Transverse colon (tissue), 4 donors: ENCODE results near the gene LENG8. TPM values are rescaled to one million over a fixed set of nuclear protein-coding genes. Genes with fewer than 3 reads are reported as not detected.
"Not testable (repeated sequence)": the region's sequence is repeated elsewhere in the genome, so short reads cannot be mapped to it uniquely, and the experiment has no call there.

ENCODE experiments used
- DNase-seq: peaks from one replicate; pipeline ENCODE4 v3.0.0-alpha.2; 2019
- H3K27ac ChIP-seq, 4 donors: fragments of 200-600 bp; sonication (generic); 2 replicates each; pipeline ENCODE4 v1.5.1; 2016 to 2018; ENCODE audit warnings: inconsistent platforms in 4 of 4
- H3K27me3 ChIP-seq: fragments of 200-600 bp; sonication (generic); 2 replicates; pipeline ENCODE4 v1.5.1; 2017; ENCODE audit warnings: inconsistent platforms
- H3K36me3 ChIP-seq, 4 donors: fragments of 200-600 bp; sonication (generic); 2 replicates each; pipeline ENCODE4 v1.5.1; 2017 to 2019; ENCODE audit warnings: inconsistent platforms in 4 of 4
- H3K4me1 ChIP-seq, 4 donors: fragments of 200-600 bp; sonication (generic); 2 replicates each; pipeline ENCODE4 v1.5.1; 2017 to 2020; ENCODE audit warnings: inconsistent platforms in 4 of 4
- H3K4me3 ChIP-seq, 4 donors: fragments of 200-600 bp; sonication (generic); 1 replicate in 1 of 4; 2 replicates in 3 of 4; pipeline versions ENCODE4 v1.5.1 to v1.6.1; 2017 to 2019; ENCODE audit warnings: inconsistent platforms in 4 of 4
- H3K9me3 ChIP-seq, 2 donors: fragments of 200-600 bp; sonication (generic); 2 replicates each; pipeline ENCODE4 v1.5.1; 2017 to 2019; ENCODE audit warnings: inconsistent platforms in 2 of 2
- EP300 ChIP-seq: sonication (generic); formaldehyde crosslinking; IDR thresholded peaks from one replicate; pipeline ENCODE4 v1.6.1; 2017; ENCODE audit warnings: antibody characterized with exemption, low read depth
- POLR2A ChIP-seq: fragments of 450-650 bp; IDR thresholded peaks from one replicate; pipeline ENCODE4 v1.6.1; 2016; ENCODE audit warnings: antibody characterized with exemption, mild to moderate bottlenecking, moderate library complexity
- POLR2AphosphoS5 ChIP-seq, 3 donors: sonication (generic); formaldehyde crosslinking; IDR thresholded peaks; one replicate each; pipeline ENCODE4 v1.6.1; 2016; ENCODE audit warnings: antibody characterized with exemption in 3 of 3
- WGBS, 2 donors: methylation state at CpG; one replicate each; pipeline ENCODE4 v1.1.5; 2018; ENCODE audit warnings: low coverage in 1 of 2; 5-methylcytosine and 5-hydroxymethylcytosine counted together
- in situ Hi-C, 4 donors: fragments of 200-750 bp; cut with MboI; loops; one replicate each; pipeline versions ENCODE4 v1.15.0 to v1.15.1; 2017; ENCODE audit warnings: low sequenced_read_pairs in 3 of 4, low pct_ligation_motif_present in 1 of 4, low pct_unique_long_range_greater_than_20kb in 1 of 4
- intact Hi-C: fragments of 100-400 bp; cut with DNase I; formaldehyde crosslinking; loops from one replicate; pipeline ENCODE4 v1.15.1; 2023; ENCODE audit warnings: low total_unique reads
- total RNA-seq, 4 donors: library from RNA; depleted of rRNA; stranded (reverse); fragments of >200 nt; gene quantifications; one replicate each; pipeline ENCODE4 v1.1.0, GENCODE V29; 2016
- TF ChIP-seq, protein P1 (sequence below), 5 experiments: fragments of 200-600 bp in 3 of 5; fragments of 450-650 bp in 2 of 5; sonication (generic) in 3 of 5; IDR thresholded peaks; 1 replicate in 2 of 5; 2 replicates in 3 of 5; pipeline ENCODE4 v1.5.1; 2016 to 2017; ENCODE audit warnings: antibody characterized with exemption in 5 of 5, inconsistent platforms in 3 of 5, mild to moderate bottlenecking in 2 of 5, moderate library complexity in 1 of 5

Gene LENG8
- total RNA-seq, 4 donors from 2014 or later = 194 to 1,037 (median 566) TPM

DNA sequence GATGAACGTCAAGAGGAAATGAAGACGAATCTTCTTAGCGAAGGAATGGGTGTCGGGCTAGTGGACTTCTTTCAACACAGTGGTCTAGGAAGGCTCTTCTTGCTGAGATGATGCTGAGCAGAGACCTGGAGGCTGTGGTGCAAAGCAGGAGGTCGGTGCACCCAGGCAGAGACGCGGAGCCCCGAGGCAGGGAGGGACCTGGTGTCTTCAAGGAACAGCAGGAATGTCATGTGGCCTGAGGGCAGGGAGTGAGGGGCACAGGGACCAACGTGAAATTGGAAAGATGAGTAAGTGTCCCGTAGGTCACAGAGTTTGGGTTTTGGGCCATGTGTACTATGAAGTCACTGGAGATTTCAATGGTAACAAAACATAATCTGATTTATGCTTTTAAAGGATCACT, 35.5 kb downstream of the LENG8 start:
- no peaks in the 10 kb centered on the region for H3K9me3 ChIP-seq
- peaks cover 31% of the 10 kb centered on the region for H3K27me3 ChIP-seq
- no peaks in the 10 kb centered on the region for H3K36me3 ChIP-seq
- no peak for DNase-seq
- intact Hi-C loops = no loop called here
- WGBS, 2 donors = 83 to 89% methylated on average over 4 to 10 of the region's 10 CpGs
- peaks cover 0 to 8% (median 0%) of the 10 kb centered on the region in 4 donors for H3K4me1 ChIP-seq
- TF ChIP-seq POLR2AphosphoS5 (IDR thresholded peaks at IDR 0.05) (no peak), POLR2A (no peak), EP300 (no peak)
- TF ChIP-seq, protein P1, sequence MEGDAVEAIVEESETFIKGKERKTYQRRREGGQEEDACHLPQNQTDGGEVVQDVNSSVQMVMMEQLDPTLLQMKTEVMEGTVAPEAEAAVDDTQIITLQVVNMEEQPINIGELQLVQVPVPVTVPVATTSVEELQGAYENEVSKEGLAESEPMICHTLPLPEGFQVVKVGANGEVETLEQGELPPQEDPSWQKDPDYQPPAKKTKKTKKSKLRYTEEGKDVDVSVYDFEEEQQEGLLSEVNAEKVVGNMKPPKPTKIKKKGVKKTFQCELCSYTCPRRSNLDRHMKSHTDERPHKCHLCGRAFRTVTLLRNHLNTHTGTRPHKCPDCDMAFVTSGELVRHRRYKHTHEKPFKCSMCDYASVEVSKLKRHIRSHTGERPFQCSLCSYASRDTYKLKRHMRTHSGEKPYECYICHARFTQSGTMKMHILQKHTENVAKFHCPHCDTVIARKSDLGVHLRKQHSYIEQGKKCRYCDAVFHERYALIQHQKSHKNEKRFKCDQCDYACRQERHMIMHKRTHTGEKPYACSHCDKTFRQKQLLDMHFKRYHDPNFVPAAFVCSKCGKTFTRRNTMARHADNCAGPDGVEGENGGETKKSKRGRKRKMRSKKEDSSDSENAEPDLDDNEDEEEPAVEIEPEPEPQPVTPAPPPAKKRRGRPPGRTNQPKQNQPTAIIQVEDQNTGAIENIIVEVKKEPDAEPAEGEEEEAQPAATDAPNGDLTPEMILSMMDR (IDR thresholded peaks at IDR 0.05) = no peak
- no peak overlapping the region for H3K4me3 ChIP-seq
- H3K27ac ChIP-seq = no peak overlapping the region
- in situ Hi-C loops = loop anchor here in 2 of 4 donors (10.0 kb wide), 1 partner anchor 190 kb away; no protein-coding TSS in a partner anchor

- 70% methylated on average over 5 of the region's 5 CpGs for WGBS, 2 donors
- Histone ChIP-seq H3K36me3 (no peaks in the 10 kb centered on the region), H3K27me3 (peaks cover 20% of the 10 kb centered on the region), H3K27ac (no peak overlapping the region), H3K9me3 (no peaks in the 10 kb centered on the region), H3K4me3 (no peak overlapping the region), H3K4me1 (peaks cover 0 to 8% (median 0%) of the 10 kb centered on the region in 4 donors)
- intact Hi-C loops = no loop called here
- DNase-seq = no peak
- TF ChIP-seq POLR2A = no peak
- TF ChIP-seq EP300 = no peak
- in situ Hi-C loops = loop anchor here in 2 of 4 donors (10.0 kb wide), 1 partner anchor 189 kb away; no protein-coding TSS in a partner anchor
Observed at GRCh38 chr19:54485851-54486250, 36.9 kb downstream of the LENG8 start.

GRCh38 chr19:54489341-54489740, 40.3 kb downstream of the LENG8 start:
- in situ Hi-C loops = loop anchor here in 2 of 4 donors (10.0 kb wide), 1 partner anchor 185 kb away; no protein-coding TSS in a partner anchor
- DNase-seq = no peak
- Histone ChIP-seq H3K9me3 (no peaks in the 10 kb centered on the region), H3K27me3 (peaks cover 25% of the 10 kb centered on the region), H3K36me3 (no peaks in the 10 kb centered on the region), H3K4me3 (no peak overlapping the region), H3K4me1 (no peaks in the 10 kb centered on the region), H3K27ac (no peak overlapping the region)
- intact Hi-C loops = no loop called here
- 50 to 75% methylated on average over 7 of the region's 7 CpGs for WGBS, 2 donors
- TF ChIP-seq POLR2AphosphoS5 (IDR thresholded peaks at IDR 0.05) (no peak), POLR2A (no peak), EP300 (no peak)
- TF ChIP-seq, protein P1 (IDR thresholded peaks at IDR 0.05) = no peak

GRCh38 chr19:54489766-54490165, 40.8 kb downstream of the LENG8 start:
- no peak for DNase-seq
- TF ChIP-seq, protein P1 (IDR thresholded peaks at IDR 0.05) = no peak
- TF ChIP-seq EP300 (no peak), POLR2A (no peak), POLR2AphosphoS5 (IDR thresholded peaks at IDR 0.05) (no peak)
- intact Hi-C loops (no loop called here), in situ Hi-C loops (loop anchor here in 2 of 4 donors (10.0 kb wide), 1 partner anchor 185 kb away; no protein-coding TSS in a partner anchor)
- Histone ChIP-seq H3K4me3 (no peak overlapping the region), H3K27ac (no peak overlapping the region), H3K9me3 (no peaks in the 10 kb centered on the region), H3K4me1 (no peaks in the 10 kb centered on the region), H3K27me3 (peaks cover 21% of the 10 kb centered on the region), H3K36me3 (no peaks in the 10 kb centered on the region)
- WGBS, 2 donors = 63 to 69% methylated on average over 4 to 9 of the region's 9 CpGs

- no peaks in the 10 kb centered on the region for H3K4me1 ChIP-seq
- TF ChIP-seq EP300 (no peak), POLR2AphosphoS5 (IDR thresholded peaks at IDR 0.05) (no peak), POLR2A (no peak)
- TF ChIP-seq, protein P1 (IDR thresholded peaks at IDR 0.05) = no peak
- in situ Hi-C loops = no loop called here
- WGBS, 2 donors = 88% methylated on average over 18 of the region's 18 CpGs; no CpG with 5 or more reads in 1 of the 2 donors
- no peaks in the 10 kb centered on the region for H3K9me3 ChIP-seq
- peaks cover 15% of the 10 kb centered on the region for H3K27me3 ChIP-seq
- DNase-seq = no peak
- no peak overlapping the region for H3K4me3 ChIP-seq
- H3K36me3 ChIP-seq = no peaks in the 10 kb centered on the region
- intact Hi-C loops = no loop called here
- H3K27ac ChIP-seq = no peak overlapping the region
Observed at GRCh38 chr19:54492568-54492967, 43.6 kb downstream of the LENG8 start.

GRCh38 chr19:54493056-54493455, 44.1 kb downstream of the LENG8 start:
- H3K4me3 ChIP-seq, in situ Hi-C loops, H3K4me1 ChIP-seq, DNase-seq, H3K9me3 ChIP-seq, H3K27ac ChIP-seq, intact Hi-C loops, H3K36me3 ChIP-seq: not testable (repeated sequence)
- peaks cover 15% of the 10 kb centered on the region for H3K27me3 ChIP-seq
- WGBS, 2 donors = 73 to 83% methylated on average over 2 to 5 of the region's 5 CpGs
